ENCODE measurements around the gene PRADC1.
"Not testable (repeated sequence)": the region's sequence is repeated elsewhere in the genome, so short reads cannot be mapped to it uniquely, and the experiment has no call there.

The PRADC1 gene

GRCh38 chr2:73214120-73215035 is 18.7 kb downstream of the PRADC1 start, which contains the start of gene SMYD5:
TSS of gene SMYD5 (plus strand) at chr2:73214245. CDS start at chr2:73214267, 22 bp downstream.
- Histone ChIP-seq H3K36me3 (ENCODE audit: control insufficient read depth, insufficient read depth, low read length) (peaks cover 4% of the 10 kb centered on the region; the same call in 1 of the 2 replicates), H3K9ac (ENCODE audit: low read depth, low read length) (peak within 1 kb of the TSS; percentile 97), H3K27me3 (ENCODE audit: control insufficient read depth, insufficient read depth, low read length) (no peaks in the 10 kb centered on the region; the same call in 1 of the 2 replicates), H3K27ac (ENCODE audit: low read depth, low read length) (peak within 1 kb of the TSS; percentile 93), H3K9me3 (ENCODE audit: control insufficient read depth, insufficient read depth, low read length) (no peaks in the 10 kb centered on the region), H3K4me3 (ENCODE audit: low read depth, low read length) (peak within 1 kb of the TSS; percentile 97), H3K4me1 (ENCODE audit: control insufficient read depth, insufficient read depth, low read length) (peaks cover 16% of the 10 kb centered on the region; the same call in 1 of the 2 replicates)

- Histone ChIP-seq H3K4me3 (ENCODE audit: low read depth, low read length) (no peak overlapping the region), H3K27ac (ENCODE audit: low read depth, low read length) (no peak overlapping the region)
These were observed 20.4 kb downstream of the PRADC1 start for GRCh38 chr2:73212448-73213176.

GRCh38 chr2:73212098-73212447 is 21.0 kb downstream of the PRADC1 start:
- Histone ChIP-seq H3K27ac (ENCODE audit: low read depth, low read length) (peak overlapping the region; percentile 34), H3K9ac (ENCODE audit: low read depth, low read length) (no peak overlapping the region), H3K36me3 (ENCODE audit: control insufficient read depth, insufficient read depth, low read length) (no peaks in the 10 kb centered on the region), H3K4me1 (ENCODE audit: control insufficient read depth, insufficient read depth, low read length) (0 out of 2 replicates have a peak, but pooled peaks cover 8% of the 10 kb centered on the region), H3K4me3 (ENCODE audit: low read depth, low read length) (no peak overlapping the region), H3K9me3 (ENCODE audit: control insufficient read depth, insufficient read depth, low read length) (no peaks in the 10 kb centered on the region), H3K27me3 (ENCODE audit: control insufficient read depth, insufficient read depth, low read length) (no peaks in the 10 kb centered on the region; the same call in 1 of the 2 replicates)

More at GRCh38 chr2:73212448-73213176, 20.4 kb downstream of the PRADC1 start:
- Histone ChIP-seq H3K27me3 (ENCODE audit: control insufficient read depth, insufficient read depth, low read length) (no peaks in the 10 kb centered on the region; the same call in 1 of the 2 replicates), H3K36me3 (ENCODE audit: control insufficient read depth, insufficient read depth, low read length) (no peaks in the 10 kb centered on the region), H3K9ac (ENCODE audit: low read depth, low read length) (no peak overlapping the region), H3K4me1 (ENCODE audit: control insufficient read depth, insufficient read depth, low read length) (peaks cover 12% of the 10 kb centered on the region; the same call in 1 of the 2 replicates), H3K9me3 (ENCODE audit: control insufficient read depth, insufficient read depth, low read length) (no peaks in the 10 kb centered on the region)

- 0 out of 2 replicates have a peak, but pooled peaks cover 8% of the 10 kb centered on the region for H3K4me1 ChIP-seq (ENCODE audit: control insufficient read depth, insufficient read depth, low read length)
- no peaks in the 10 kb centered on the region for H3K36me3 ChIP-seq (ENCODE audit: control insufficient read depth, insufficient read depth, low read length)
- no peak overlapping the region for H3K27ac ChIP-seq (ENCODE audit: low read depth, low read length)
- H3K4me3 ChIP-seq (ENCODE audit: low read depth, low read length) = no peak overlapping the region
- no peaks in the 10 kb centered on the region for H3K9me3 ChIP-seq (ENCODE audit: control insufficient read depth, insufficient read depth, low read length)
- no peak overlapping the region for H3K9ac ChIP-seq (ENCODE audit: low read depth, low read length)
- no peaks in the 10 kb centered on the region; the same call in 1 of the 2 replicates for H3K27me3 ChIP-seq (ENCODE audit: control insufficient read depth, insufficient read depth, low read length)
These were observed 22.3 kb downstream of the PRADC1 start for GRCh38 chr2:73210696-73211095.

GRCh38 chr2:73210019-73210418 is 23.0 kb downstream of the PRADC1 start:
- 0 out of 2 replicates have a peak, but pooled peaks cover 4% of the 10 kb centered on the region for H3K4me1 ChIP-seq (ENCODE audit: control insufficient read depth, insufficient read depth, low read length)
- H3K27me3 ChIP-seq (ENCODE audit: control insufficient read depth, insufficient read depth, low read length) = peaks cover 1% of the 10 kb centered on the region
- H3K9ac ChIP-seq (ENCODE audit: low read depth, low read length) = no peak overlapping the region
- no peak overlapping the region for H3K27ac ChIP-seq (ENCODE audit: low read depth, low read length)
- H3K4me3 ChIP-seq (ENCODE audit: low read depth, low read length) = no peak overlapping the region
- no peaks in the 10 kb centered on the region for H3K36me3 ChIP-seq (ENCODE audit: control insufficient read depth, insufficient read depth, low read length)
- H3K9me3 ChIP-seq (ENCODE audit: control insufficient read depth, insufficient read depth, low read length) = no peaks in the 10 kb centered on the region

- H3K9ac ChIP-seq (ENCODE audit: low read depth, low read length) = no peak overlapping the region
- H3K36me3 ChIP-seq (ENCODE audit: control insufficient read depth, insufficient read depth, low read length) = no peaks in the 10 kb centered on the region
- no peak overlapping the region for H3K4me3 ChIP-seq (ENCODE audit: low read depth, low read length)
- no peak overlapping the region for H3K27ac ChIP-seq (ENCODE audit: low read depth, low read length)
- peaks cover 17% of the 10 kb centered on the region for H3K27me3 ChIP-seq (ENCODE audit: control insufficient read depth, insufficient read depth, low read length)
- H3K4me1 ChIP-seq (ENCODE audit: control insufficient read depth, insufficient read depth, low read length) = no peaks in the 10 kb centered on the region
- H3K9me3 ChIP-seq (ENCODE audit: control insufficient read depth, insufficient read depth, low read length) = no peaks in the 10 kb centered on the region
These were observed 24.8 kb downstream of the PRADC1 start for GRCh38 chr2:73208258-73208657.

- no peak overlapping the region for H3K4me3 ChIP-seq (ENCODE audit: low read depth, low read length)
- no peak overlapping the region for H3K27ac ChIP-seq (ENCODE audit: low read depth, low read length)
- peaks cover 38% of the 10 kb centered on the region for H3K27me3 ChIP-seq (ENCODE audit: control insufficient read depth, insufficient read depth, low read length)
- H3K36me3 ChIP-seq (ENCODE audit: control insufficient read depth, insufficient read depth, low read length) = no peaks in the 10 kb centered on the region
- no peaks in the 10 kb centered on the region for H3K9me3 ChIP-seq (ENCODE audit: control insufficient read depth, insufficient read depth, low read length)
- 0 out of 2 replicates have a peak, but pooled peaks cover 5% of the 10 kb centered on the region for H3K4me1 ChIP-seq (ENCODE audit: control insufficient read depth, insufficient read depth, low read length)
- no peak overlapping the region for H3K9ac ChIP-seq (ENCODE audit: low read depth, low read length)
These were observed 27.4 kb downstream of the PRADC1 start for GRCh38 chr2:73205611-73206010.

- Histone ChIP-seq H3K27ac (ENCODE audit: low read depth, low read length) (no peak overlapping the region), H3K27me3 (ENCODE audit: control insufficient read depth, insufficient read depth, low read length) (peaks cover 45% of the 10 kb centered on the region), H3K4me3 (ENCODE audit: low read depth, low read length) (peak overlapping the region; percentile 70)
These were observed 29.9 kb downstream of the PRADC1 start for GRCh38 chr2:73203055-73203681.

GRCh38 chr2:73202156-73203054 is 30.6 kb downstream of the PRADC1 start, which contains the start of gene NOTO:
TSS of gene NOTO (plus strand) at chr2:73202574. CDS start at chr2:73202667, 93 bp downstream.
- no peaks in the 10 kb centered on the region for H3K36me3 ChIP-seq (ENCODE audit: control insufficient read depth, insufficient read depth, low read length)
- H3K27me3 ChIP-seq (ENCODE audit: control insufficient read depth, insufficient read depth, low read length) = peaks cover 45% of the 10 kb centered on the region
- H3K4me1 ChIP-seq (ENCODE audit: control insufficient read depth, insufficient read depth, low read length) = 0 out of 2 replicates have a peak, but pooled peaks cover 5% of the 10 kb centered on the region
- H3K4me3 ChIP-seq (ENCODE audit: low read depth, low read length) = peak within 1 kb of the TSS; percentile 70
- H3K9me3 ChIP-seq (ENCODE audit: control insufficient read depth, insufficient read depth, low read length) = no peaks in the 10 kb centered on the region
- no peak within 1 kb of the TSS for H3K9ac ChIP-seq (ENCODE audit: low read depth, low read length)
- no peak within 1 kb of the TSS for H3K27ac ChIP-seq (ENCODE audit: low read depth, low read length)

More at GRCh38 chr2:73203055-73203681, 29.9 kb downstream of the PRADC1 start:
- H3K9me3 ChIP-seq (ENCODE audit: control insufficient read depth, insufficient read depth, low read length) = no peaks in the 10 kb centered on the region
- no peak overlapping the region for H3K9ac ChIP-seq (ENCODE audit: low read depth, low read length)
- H3K4me1 ChIP-seq (ENCODE audit: control insufficient read depth, insufficient read depth, low read length) = 0 out of 2 replicates have a peak, but pooled peaks cover 5% of the 10 kb centered on the region
- no peaks in the 10 kb centered on the region for H3K36me3 ChIP-seq (ENCODE audit: control insufficient read depth, insufficient read depth, low read length)

GRCh38 chr2:73200281-73200680 is 32.8 kb downstream of the PRADC1 start:
- H3K4me3 ChIP-seq (ENCODE audit: low read depth, low read length); H3K36me3 ChIP-seq (ENCODE audit: control insufficient read depth, insufficient read depth, low read length); H3K9me3 ChIP-seq (ENCODE audit: control insufficient read depth, insufficient read depth, low read length); H3K27ac ChIP-seq (ENCODE audit: low read depth, low read length); H3K9ac ChIP-seq (ENCODE audit: low read depth, low read length); H3K4me1 ChIP-seq (ENCODE audit: control insufficient read depth, insufficient read depth, low read length): not testable (repeated sequence)
- peaks cover 45% of the 10 kb centered on the region for H3K27me3 ChIP-seq (ENCODE audit: control insufficient read depth, insufficient read depth, low read length)

Data from HUES48 (cell line).